Esophagus muscularis mucosa (tissue), 3 donors: ENCODE measurements around the gene PRDM16.

ENCODE experiments used
- CTCF ChIP-seq, 3 experiments: fragments of 200-600 bp in 2 of 3; fragments of 450-650 bp in 1 of 3; sonication (generic) in 2 of 3; IDR thresholded peaks; one replicate each; pipeline ENCODE4 v1.5.1; 2017 to 2019; ENCODE audit warnings: antibody characterized with exemption in 3 of 3, mild to moderate bottlenecking in 2 of 3, moderate library complexity in 1 of 3
- EP300 ChIP-seq: sonication (generic); formaldehyde crosslinking; IDR thresholded peaks from one replicate; pipeline ENCODE4 v1.6.1; 2017; ENCODE audit warnings: antibody characterized with exemption

- TF ChIP-seq EP300 (no peak), CTCF (IDR thresholded peaks at IDR 0.05) (no peak)
Measured at GRCh38 chr1:3217979-3218679, 149.1 kb downstream of the PRDM16 start.
